AG10803 (cell line): ENCODE results near the gene PDIA4.
A peak's percentile ranks its signal among the peaks of the same experiment; 100 is the strongest.

Source experiments
- DNase-seq: peaks from one replicate; pipeline ENCODE4 v3.0.0; 2010; ENCODE audit warnings: low read depth
- H3K4me3 ChIP-seq: 2 replicates; pipeline ENCODE4 v1.5.1; 2011; ENCODE audit warnings: mild to moderate bottlenecking, low read length, control low read depth
- TF ChIP-seq, protein P1 (sequence below): conservative IDR thresholded peaks from 2 replicates; pipeline ENCODE4 v1.5.1; 2011; ENCODE audit warnings: mild to moderate bottlenecking, low read length, control low read depth, inconsistent platforms

The PDIA4 gene

DNA sequence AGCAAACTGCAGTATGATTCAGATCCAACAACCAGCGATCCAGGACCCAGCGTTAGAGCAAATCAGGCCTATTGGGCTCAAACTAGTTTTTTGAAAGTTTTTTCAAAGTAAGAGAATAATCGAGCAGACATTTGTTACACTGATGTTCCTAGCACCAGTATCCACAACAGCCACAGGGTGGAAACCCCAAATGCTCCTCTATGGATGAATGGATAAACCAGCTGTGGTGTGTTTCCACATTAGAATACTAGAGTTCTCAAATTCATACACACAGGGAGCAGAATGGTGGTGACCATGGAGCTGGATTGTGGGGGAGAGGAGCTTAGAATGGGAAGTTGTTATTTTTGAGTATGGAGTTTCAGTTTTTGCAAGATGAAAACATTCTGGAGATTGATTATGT is 60.7 kb downstream of the PDIA4 start:
- DNase-seq = no peak
- TF ChIP-seq, protein P1, sequence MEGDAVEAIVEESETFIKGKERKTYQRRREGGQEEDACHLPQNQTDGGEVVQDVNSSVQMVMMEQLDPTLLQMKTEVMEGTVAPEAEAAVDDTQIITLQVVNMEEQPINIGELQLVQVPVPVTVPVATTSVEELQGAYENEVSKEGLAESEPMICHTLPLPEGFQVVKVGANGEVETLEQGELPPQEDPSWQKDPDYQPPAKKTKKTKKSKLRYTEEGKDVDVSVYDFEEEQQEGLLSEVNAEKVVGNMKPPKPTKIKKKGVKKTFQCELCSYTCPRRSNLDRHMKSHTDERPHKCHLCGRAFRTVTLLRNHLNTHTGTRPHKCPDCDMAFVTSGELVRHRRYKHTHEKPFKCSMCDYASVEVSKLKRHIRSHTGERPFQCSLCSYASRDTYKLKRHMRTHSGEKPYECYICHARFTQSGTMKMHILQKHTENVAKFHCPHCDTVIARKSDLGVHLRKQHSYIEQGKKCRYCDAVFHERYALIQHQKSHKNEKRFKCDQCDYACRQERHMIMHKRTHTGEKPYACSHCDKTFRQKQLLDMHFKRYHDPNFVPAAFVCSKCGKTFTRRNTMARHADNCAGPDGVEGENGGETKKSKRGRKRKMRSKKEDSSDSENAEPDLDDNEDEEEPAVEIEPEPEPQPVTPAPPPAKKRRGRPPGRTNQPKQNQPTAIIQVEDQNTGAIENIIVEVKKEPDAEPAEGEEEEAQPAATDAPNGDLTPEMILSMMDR = no peak
- no peak overlapping the region for H3K4me3 ChIP-seq

DNA sequence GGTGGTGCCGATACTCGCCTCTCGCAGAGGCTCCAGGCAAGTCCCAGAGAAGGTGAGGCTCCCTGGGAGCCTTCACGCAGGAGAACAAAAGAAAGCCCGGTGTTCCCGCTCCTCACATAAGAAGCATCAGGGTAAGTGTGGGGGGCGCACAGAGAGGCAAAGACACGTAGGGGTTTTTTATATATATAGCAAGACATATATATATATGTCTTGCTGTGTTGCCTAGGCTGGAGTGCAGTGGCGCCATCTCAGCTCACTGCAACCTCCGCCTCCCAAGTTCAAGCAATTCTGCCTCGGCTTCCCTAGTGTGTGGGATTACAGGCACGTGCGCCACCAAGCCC is 61.3 kb downstream of the PDIA4 start:
- peak overlapping the region; percentile 46 for H3K4me3 ChIP-seq
- no peak for DNase-seq
- TF ChIP-seq, protein P1 = no peak

DNA sequence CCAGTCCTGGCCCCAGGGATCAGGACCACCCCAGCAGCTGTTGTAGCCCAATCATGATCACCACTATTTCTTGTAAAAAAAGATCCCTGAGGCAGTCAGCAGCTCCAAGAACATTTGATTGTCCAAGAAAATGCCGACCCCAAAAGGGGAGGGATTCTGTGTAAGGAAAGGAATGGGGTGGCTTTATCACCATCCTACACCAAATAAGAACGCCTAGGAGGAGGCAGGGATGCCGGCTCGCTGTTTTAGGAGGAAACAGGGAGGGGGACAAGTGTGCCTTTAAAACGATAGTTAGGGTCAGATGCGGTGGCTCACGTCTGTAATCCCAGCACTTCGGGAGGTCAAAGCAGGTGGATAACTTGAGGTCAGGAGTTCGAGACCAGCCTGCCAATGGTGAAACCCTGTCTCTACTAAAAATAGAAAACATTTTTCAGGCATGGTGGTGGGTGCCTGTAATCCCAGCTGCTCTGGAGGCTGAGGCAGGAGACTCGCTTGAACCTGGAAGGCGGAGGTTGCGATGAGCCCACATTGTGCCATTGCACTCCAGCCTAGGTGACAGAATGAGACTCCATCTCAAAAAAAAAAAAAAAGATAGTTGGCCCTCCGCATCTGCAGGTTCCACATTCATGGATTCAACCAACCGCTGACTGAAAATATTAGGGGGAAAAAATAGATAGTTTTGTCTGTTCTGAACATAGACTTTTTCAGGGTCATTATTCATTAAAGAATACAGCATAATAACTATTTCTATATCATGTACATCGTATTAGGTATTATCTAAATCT is 63.6 kb downstream of the PDIA4 start:
- TF ChIP-seq, protein P1 = no peak
- peak overlapping the region; percentile 62 for H3K4me3 ChIP-seq
- no peak for DNase-seq

DNA sequence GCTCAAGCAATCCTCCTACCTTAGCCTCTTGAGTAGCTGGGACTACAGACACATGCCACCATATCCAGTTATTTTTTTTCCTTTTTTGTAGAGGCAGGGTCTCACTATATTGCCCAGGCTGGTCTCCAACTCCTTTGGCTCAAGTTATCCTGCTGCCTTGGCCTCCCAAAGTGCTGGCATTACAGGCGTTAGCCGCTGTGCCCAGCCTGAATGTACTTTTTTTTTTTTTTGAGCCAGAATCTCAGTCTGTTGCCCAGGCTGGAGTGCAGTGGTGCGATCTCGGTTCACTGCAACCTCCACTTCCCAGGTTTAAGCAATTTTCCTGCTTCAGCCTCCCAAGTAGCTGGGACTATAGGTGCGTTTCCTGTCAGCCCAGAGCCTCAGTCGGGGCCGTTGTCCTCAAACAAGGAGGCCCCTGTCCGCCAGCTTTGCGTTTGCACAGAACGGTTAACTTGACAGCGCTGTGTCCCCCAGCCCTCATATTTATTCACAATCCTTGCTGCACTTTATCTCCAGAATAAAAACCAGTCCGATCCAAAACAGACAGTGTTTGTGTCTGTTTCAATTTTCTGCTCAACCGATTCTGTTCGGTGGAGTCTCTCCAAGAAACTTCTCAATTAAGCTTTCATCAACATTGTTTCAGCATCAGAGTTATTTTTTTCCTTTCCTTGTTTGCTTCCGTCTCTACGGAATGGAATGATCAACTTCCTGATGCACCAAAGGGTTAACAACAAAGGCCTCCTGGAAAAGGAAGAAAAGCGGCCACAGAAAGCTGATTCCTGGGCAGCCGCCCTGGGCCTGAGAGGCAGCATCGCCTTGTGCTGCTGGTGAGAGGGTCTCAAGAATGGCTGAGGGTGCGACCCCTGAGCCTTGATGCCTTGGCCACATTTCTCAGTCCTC is 64.5 kb downstream of the PDIA4 start:
- DNase-seq = no peak
- H3K4me3 ChIP-seq = peak overlapping the region; percentile 62
- TF ChIP-seq, protein P1 = no peak

DNA sequence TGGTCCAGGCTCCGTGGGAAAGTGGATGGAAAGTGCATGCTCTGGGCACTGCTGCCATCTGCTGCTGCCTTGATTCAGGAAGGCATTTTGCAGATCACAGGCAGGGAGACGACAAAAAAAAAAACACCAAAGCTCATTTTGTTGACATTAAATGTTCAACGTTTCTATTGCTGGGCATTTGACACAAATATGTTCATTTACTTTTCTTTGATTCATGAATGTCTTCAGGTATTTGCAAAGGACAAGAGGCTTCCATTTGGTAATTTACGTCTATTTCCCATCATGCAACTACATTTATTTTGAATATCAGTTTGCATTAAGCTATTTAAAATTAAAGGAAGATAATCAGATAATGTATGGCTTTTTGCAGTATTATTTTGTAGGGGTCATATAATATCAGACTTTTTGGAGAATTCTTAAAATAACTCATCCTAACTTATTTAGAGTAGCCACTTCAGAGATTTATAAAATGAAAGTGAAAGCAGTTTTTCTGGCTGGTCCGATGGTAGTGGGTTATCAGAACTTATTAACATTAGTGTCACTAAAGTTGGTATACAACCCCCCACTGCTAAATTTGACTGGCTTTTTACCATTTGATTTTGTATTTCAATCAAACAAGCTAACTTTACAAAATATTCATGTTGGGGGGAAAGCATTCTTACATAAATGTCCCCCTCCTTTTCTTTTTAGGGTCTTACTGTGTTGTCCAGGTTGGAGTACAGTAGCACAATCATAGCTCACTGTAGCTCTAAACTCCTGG is 65.3 kb downstream of the PDIA4 start:
- peak overlapping the region; percentile 62 for H3K4me3 ChIP-seq
- TF ChIP-seq, protein P1 = peak; percentile 89
- DNase-seq = peak; percentile 73

DNA sequence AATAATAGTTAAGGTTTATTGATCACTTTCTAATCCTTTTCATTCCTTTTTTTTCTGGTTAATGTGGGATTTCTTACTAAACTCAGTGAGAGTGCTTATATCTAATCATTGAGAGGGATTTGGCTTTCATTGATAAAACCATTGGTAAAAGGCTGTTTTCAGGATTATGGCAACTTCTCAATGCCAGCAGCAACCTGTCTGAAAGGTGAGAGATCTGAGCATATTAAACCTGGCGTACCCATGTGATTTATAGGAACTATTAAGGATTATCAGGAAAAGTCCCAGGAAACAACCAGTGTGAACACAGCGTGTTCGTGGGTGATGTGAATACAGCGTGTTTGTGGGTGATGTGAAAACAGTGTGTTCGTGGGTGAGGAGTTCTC is 65.9 kb downstream of the PDIA4 start:
- TF ChIP-seq, protein P1 = no peak
- no peak for DNase-seq
- peak overlapping the region; percentile 62 for H3K4me3 ChIP-seq
